Epithelial cell of proximal tubule (primary cell): ENCODE measurements around the gene PTCSC3. TPM values are rescaled to one million over a fixed set of nuclear protein-coding genes. Genes with fewer than 3 reads are reported as not detected.

ENCODE experiments used
- DNase-seq: peaks from one replicate; pipeline ENCODE4 v3.0.0-alpha.2; 2011; ENCODE audit warnings: low read depth
- H3K4me3 ChIP-seq: 2 replicates; pipeline ENCODE4 v1.5.1; 2011; ENCODE audit warnings: low read depth, mild to moderate bottlenecking, low read length
- total RNA-seq: library from RNA; depleted of rRNA; stranded (reverse); fragments of >200 nt; gene quantifications from 2 replicates; pipeline ENCODE4 v1.2.3, GENCODE V29; 2015
- TF ChIP-seq, protein P1 (sequence below): conservative IDR thresholded peaks from 2 replicates; pipeline ENCODE4 v1.5.1; 2012; ENCODE audit warnings: low read depth, mild to moderate bottlenecking, low read length

Gene PTCSC3
- total RNA-seq, 1 donor from 2014 or later: not detected

DNA sequence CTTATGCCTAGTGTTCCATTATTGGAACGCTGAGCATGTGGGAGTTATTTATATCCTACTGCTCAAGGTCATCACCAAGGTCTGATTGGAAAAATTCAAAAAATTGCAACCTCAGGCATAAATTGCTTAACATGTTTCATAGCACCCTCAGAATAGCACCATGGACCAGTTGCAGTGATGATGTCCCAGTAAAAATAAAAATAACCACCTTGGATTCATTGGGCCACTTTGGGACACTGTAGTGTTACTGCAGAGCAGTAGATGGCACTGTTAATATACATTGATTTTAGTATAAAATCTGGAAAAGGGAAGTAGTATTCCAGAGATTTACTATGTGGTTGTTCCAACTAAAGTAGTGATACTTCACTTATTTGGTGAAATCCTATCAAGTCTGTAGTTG lies 31.0 kb upstream of the PTCSC3 start:
- TF ChIP-seq, protein P1, sequence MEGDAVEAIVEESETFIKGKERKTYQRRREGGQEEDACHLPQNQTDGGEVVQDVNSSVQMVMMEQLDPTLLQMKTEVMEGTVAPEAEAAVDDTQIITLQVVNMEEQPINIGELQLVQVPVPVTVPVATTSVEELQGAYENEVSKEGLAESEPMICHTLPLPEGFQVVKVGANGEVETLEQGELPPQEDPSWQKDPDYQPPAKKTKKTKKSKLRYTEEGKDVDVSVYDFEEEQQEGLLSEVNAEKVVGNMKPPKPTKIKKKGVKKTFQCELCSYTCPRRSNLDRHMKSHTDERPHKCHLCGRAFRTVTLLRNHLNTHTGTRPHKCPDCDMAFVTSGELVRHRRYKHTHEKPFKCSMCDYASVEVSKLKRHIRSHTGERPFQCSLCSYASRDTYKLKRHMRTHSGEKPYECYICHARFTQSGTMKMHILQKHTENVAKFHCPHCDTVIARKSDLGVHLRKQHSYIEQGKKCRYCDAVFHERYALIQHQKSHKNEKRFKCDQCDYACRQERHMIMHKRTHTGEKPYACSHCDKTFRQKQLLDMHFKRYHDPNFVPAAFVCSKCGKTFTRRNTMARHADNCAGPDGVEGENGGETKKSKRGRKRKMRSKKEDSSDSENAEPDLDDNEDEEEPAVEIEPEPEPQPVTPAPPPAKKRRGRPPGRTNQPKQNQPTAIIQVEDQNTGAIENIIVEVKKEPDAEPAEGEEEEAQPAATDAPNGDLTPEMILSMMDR: peak; percentile 59
- H3K4me3 ChIP-seq: no peak overlapping the region
- no peak for DNase-seq

DNA sequence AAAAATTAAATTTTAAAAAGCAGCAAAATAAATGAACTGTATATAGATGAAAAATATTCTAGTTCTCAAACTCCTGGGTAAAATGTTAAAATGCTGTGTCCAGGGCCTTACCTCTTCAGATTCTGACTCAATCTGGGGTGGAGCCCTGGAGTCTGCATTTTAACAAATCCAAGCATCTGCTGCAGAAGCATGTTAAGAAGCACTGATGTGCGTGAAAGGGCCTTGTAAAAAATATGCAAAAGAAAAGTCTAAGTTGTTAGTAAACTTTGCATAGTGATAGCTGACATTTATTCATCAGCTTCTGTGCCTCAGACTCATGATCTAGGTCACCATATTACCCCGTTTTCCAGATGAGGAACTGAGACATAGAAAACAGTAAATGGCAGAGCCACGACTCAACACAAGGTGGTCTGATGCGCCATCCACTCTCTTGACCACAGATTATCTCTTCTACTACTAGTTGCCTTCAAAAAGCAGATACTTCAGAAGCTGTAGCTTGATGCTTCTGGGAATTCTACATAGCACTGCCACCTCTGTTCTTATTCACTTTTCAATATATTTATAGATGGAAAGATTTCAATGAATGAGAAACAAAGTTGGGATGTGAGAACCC lies 28.0 kb upstream of the PTCSC3 start:
- no peak overlapping the region for H3K4me3 ChIP-seq
- TF ChIP-seq, protein P1: no peak
- no peak for DNase-seq

DNA sequence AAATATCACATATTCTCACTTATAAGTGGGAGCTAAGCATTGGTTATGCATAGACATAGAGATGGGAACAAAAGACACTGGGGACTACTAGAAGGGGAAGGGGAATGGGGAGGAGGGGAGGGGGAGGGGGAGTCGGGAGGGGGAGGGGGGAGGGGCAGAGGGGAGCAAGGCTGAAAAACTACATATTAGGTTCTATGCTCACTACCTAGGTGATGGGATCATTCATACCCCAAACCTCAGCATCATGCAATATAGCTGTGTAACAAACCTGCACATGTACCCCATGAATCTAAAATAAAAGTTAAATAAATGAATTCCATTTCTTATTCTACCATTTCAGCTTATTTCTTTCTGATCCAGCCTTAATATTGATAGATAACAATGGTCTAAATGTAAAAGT lies 21.9 kb upstream of the PTCSC3 start:
- no peak overlapping the region for H3K4me3 ChIP-seq
- TF ChIP-seq, protein P1: no peak
- DNase-seq: no peak

DNA sequence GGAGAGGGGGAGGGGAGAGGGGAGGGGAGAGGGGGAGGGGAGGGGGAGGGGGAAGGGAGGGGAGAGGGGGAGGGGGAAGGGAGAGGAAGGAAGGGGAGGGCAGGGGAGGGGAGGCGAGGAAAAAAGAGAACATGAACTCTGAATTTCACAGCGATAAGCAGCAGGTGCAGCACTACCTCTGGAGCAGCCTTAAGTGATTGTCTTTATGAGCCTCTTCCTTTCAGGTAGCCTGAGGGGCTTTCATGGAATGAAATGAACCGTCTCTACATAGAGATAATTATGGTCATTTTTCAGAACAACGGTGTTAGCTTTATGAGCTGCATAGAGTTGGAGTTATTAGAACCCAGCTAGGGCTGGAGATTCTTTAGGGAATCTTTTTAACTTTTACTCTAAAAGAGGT lies 18.1 kb upstream of the PTCSC3 start:
- no peak for DNase-seq
- TF ChIP-seq, protein P1: no peak
- H3K4me3 ChIP-seq: no peak overlapping the region

DNA sequence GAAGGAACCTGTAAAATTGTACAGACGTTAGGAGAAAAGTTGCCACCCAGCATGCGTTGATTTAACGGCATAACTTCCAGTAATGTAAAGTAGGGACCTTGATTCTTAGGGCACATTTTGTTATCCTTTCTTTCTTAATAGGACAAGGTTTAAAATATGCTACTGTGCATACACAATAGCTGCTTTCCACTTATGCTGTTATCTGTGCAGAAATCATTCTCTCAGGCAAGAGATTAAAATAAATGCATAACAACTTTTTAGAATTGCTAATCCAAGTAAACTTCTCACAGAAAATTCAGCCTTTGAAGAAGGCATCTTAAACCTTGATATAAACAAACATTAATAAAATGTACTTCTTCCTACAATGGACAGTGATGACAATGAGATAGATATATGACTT lies 16.0 kb upstream of the PTCSC3 start:
- DNase-seq: no peak
- TF ChIP-seq, protein P1: no peak
- H3K4me3 ChIP-seq: no peak overlapping the region

DNA sequence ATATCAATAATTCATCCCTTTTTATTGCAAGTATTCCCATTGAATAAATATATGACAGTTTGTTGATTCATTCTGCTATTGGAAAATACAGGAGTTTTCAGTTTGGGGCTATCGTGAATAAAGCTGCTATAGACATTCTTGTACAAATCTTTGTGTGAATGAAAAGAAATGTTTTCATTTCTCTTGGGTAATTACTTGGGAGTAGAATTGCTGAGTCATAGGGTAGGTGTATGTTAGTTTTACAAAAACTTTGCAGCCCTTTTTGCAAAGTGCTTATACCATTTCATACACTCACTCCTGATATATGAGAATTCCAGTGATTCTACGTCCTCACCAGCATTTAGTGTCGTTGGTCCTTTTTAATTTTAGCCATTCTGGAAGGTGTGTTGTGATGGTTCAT lies 6.9 kb upstream of the PTCSC3 start:
- TF ChIP-seq, protein P1: no peak
- DNase-seq: no peak
- no peak overlapping the region for H3K4me3 ChIP-seq

DNA sequence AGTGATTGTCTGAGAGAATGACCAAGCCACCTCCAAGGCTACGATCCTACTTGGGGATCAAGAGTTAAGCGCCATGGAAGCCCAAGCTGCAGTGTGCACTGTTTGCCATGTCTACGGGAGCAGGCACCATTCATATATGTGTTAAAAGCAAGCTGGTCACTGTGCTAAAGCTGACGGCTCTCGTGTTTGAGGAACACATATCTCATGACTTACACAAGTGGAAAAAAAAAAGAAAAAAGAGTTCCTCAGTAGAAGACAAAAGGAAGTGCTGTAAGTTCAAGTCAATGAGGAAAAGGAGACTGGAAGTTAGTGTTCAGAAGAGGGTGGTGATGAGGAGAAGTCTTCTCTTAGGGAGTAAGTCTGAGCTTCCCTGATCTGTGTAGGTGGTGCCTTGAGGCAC lies 4.9 kb upstream of the PTCSC3 start:
- DNase-seq: no peak
- H3K4me3 ChIP-seq: no peak overlapping the region
- TF ChIP-seq, protein P1: no peak
